Activated CD8-positive, alpha-beta T cell treated with anti-CD3 and anti-CD28 coated beads, Interleukin-2, amount 10 ng/mL, durations not matched to agents 7 days and 5 days (primary cell): Measurements from ENCODE around the gene GLMN. TPM values are rescaled to one million over a fixed set of nuclear protein-coding genes. Genes with fewer than 3 reads are reported as not detected.

Experiments
- ATAC-seq: fragments of 150-1000 bp; cut with Tn5 transposase; one replicate; pipeline ENCODE4 v1.10.0; 2021; ENCODE audit warnings: moderate library complexity
- CTCF ChIA-PET: fragments of 350-600 bp; sonication (Branson Sonifier 250); formaldehyde crosslinking; loops from one replicate; lab custom pipeline; 2021; ENCODE audit warnings: antibody characterized with exemption; lab: Charles Lee
- POLR2A ChIA-PET: fragments of 350-600 bp; sonication (Branson Sonifier 250); formaldehyde crosslinking; loops from one replicate; lab custom pipeline; 2021; ENCODE audit warnings: antibody characterized with exemption; lab: Charles Lee
- DNase-seq: peaks from one replicate; pipeline ENCODE4 v3.0.0-alpha.2; 2020
- H3K27ac Mint-ChIP-seq: one replicate; pipeline ENCODE4 v1.8.0; 2021; ENCODE audit warnings: mild to moderate bottlenecking, mixed read lengths
- H3K27me3 Mint-ChIP-seq: one replicate; pipeline ENCODE4 v1.8.0; 2021; ENCODE audit warnings: low read depth, mixed read lengths
- H3K36me3 Mint-ChIP-seq: one replicate; pipeline ENCODE4 v1.8.0; 2021; ENCODE audit warnings: low read depth, mixed read lengths
- H3K4me1 Mint-ChIP-seq: one replicate; pipeline ENCODE4 v1.8.0; 2021; ENCODE audit warnings: low read depth, mixed read lengths
- H3K4me3 Mint-ChIP-seq: one replicate; pipeline ENCODE4 v1.8.0; 2021; ENCODE audit warnings: mild to moderate bottlenecking, mixed read lengths
- H3K9me3 Mint-ChIP-seq: one replicate; pipeline ENCODE4 v1.8.0; 2022; ENCODE audit warnings: mixed read lengths; ENCODE audit not compliant: insufficient read depth
- total RNA-seq, 2 experiments: library from RNA; stranded (reverse); gene quantifications; one replicate each; pipeline ENCODE4 v1.2.3, GENCODE V29; 2021

GLMN gene
- total RNA-seq, 2 experiments from 2014 or later = 18.4 to 21.9 TPM

DNA sequence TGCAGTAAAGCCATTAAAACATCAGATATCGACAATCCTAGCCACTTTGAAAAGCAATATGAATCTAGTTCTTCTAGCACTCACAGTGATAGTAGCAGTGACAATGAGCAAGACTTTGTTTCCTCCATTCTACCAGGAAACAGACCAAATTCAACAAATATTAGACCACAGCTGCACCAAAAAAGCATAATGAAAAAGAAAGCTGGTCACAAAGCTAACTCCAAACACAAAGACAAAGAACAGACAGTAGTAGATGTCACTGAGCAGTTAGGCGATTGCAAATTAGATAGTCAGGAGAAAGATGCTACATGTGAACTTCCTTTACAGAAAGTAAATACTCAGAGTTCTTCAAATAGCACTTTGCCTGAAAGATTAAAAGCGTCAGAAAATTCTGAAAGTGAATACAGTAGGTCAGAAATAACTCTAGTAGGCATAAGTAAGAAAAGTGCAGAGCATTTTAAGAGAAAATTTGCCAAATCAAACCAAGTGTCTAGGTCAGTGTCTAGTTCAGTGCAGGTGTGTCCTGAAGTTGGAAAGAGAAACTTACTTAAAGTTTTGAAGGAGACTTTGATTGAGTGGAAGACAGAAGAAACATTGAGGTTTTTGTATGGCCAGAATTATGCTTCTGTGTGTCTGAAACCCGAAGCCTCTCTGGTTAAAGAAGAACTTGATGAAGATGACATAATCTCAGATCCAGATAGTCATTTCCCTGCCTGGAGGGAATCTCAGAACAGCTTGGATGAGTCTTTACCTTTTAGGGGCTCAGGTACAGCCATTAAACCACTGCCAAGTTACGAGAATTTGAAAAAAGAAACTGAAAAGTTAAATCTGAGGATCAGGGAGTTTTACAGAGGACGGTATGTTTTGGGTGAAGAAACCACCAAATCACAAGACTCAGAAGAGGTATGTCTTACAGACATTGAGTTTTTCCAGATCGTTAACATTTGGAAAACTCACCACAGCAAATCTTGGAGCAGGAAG is 25.0 kb upstream of the GLMN start:
- Mint-ChIP-seq H3K9me3 (peaks cover 32% of the 10 kb centered on the region), H3K4me1 (peaks cover 36% of the 10 kb centered on the region), H3K27me3 (no peaks in the 10 kb centered on the region), H3K36me3 (peaks cover 77% of the 10 kb centered on the region), H3K4me3 (peak overlapping the region; percentile 69), H3K27ac (peak overlapping the region; percentile 97)
- ChIA-PET POLR2A (no interaction called here), CTCF (interaction anchor here (1.0 kb wide), 1 partner anchor 13 kb away, joined by 3 read pairs; no protein-coding TSS in a partner anchor)
- peak; percentile 81 for ATAC-seq
- DNase-seq = no peak

DNA sequence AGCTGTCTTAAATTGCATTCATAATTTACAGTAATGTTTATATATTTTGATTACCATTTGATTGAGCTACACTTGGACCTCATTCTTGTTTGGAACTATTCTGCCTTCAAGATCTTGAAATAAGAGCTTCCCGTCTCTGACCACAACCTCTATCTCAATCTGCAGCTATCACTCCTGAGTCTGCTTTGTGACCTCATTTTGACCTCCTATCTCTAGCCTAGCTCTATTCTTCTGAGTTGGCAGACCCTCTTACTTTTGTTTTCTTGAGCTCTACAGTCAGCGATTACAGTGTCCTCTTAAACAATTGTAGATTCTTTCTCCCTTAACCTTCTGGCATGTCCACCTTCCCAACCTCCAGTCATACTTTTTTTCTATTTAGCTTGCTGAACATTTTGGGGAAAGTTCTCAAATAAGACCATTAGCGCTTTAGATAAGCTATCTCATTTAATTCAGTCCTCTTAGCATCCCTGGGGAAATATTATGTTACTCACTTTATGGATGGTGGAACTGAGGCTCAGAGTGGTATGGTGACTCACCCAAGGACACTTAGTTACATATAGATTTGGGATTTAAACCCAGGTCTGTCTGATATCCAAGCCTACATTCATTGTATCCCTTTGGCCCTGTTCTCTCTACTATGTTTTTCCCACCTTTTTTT is 19.2 kb upstream of the GLMN start:
- ChIA-PET POLR2A (interaction anchor here (0.6 to 8.4 kb wide), 6 partner anchors 30 to 167 kb away, joined by 3 to 157 read pairs (median 5); partner anchors contain the start of gene GFI1), CTCF (interaction anchor here (0.6 to 5.5 kb wide), 8 partner anchors 48 to 662 kb away, joined by 3 to 83 read pairs (median 6); partner anchors contain the start of genes GFI1 and RPL5)
- Mint-ChIP-seq H3K9me3 (peaks cover 6% of the 10 kb centered on the region), H3K4me3 (peak overlapping the region; percentile 63), H3K36me3 (peaks cover 48% of the 10 kb centered on the region), H3K27ac (peak overlapping the region; percentile 84), H3K4me1 (peaks cover 62% of the 10 kb centered on the region), H3K27me3 (no peaks in the 10 kb centered on the region)
- ATAC-seq = peak; percentile 76
- DNase-seq = peak; percentile 60

DNA sequence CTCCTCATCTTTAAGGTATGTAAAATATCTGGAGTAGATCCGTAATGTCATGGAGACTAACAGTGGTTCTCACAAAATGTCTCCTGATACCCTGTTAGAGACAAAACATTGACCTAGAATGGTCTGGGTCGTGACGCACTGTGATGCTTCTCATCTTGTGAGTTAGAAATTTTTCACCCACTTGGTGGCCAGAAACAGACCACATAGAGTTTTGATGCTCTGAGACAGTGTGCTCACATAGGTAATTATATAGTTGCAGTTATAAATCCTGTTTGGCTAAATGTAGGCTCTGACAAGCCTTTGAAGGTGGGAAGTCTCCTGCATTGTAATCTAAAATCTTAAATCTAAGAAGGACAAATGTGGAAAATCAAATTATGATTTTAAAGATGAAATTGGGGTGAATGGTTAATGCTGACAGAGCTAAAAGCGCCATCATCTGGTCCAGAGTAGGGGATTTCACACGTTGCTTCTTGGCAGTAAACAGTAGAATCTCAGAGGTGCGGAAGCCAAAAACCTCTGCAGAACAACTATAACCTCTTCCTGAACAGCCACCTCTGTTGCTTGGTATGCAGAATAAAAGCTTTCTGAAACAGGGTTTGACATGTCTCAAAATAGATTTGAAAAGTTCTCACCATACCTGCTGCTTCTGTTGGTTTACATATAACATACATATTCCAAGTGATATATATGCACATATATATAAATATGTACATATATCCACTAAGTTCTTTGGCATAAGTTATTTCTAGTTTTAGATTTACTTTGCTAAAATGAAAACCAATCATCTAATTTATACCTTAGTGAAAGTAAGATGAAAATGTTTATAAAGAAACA is 17.2 kb upstream of the GLMN start:
- peaks cover 75% of the 10 kb centered on the region for H3K4me1 Mint-ChIP-seq
- ATAC-seq = peak; percentile 83
- H3K27ac Mint-ChIP-seq = peak overlapping the region; percentile 90
- peak overlapping the region; percentile 52 for H3K4me3 Mint-ChIP-seq
- POLR2A ChIA-PET = interaction anchor here (0.6 to 8.4 kb wide), 13 partner anchors 13 to 854 kb away, joined by 3 to 157 read pairs (median 3); partner anchors contain the start of gene GFI1
- peaks cover 9% of the 10 kb centered on the region for H3K9me3 Mint-ChIP-seq
- peak; percentile 77 for DNase-seq
- CTCF ChIA-PET = interaction anchor here (0.6 to 5.5 kb wide), 24 partner anchors 16 to 516 kb away, joined by 3 to 83 read pairs (median 4); partner anchors contain the start of genes GFI1, GLMN and RPL5
- H3K36me3 Mint-ChIP-seq = peaks cover 54% of the 10 kb centered on the region
- no peaks in the 10 kb centered on the region for H3K27me3 Mint-ChIP-seq

DNA sequence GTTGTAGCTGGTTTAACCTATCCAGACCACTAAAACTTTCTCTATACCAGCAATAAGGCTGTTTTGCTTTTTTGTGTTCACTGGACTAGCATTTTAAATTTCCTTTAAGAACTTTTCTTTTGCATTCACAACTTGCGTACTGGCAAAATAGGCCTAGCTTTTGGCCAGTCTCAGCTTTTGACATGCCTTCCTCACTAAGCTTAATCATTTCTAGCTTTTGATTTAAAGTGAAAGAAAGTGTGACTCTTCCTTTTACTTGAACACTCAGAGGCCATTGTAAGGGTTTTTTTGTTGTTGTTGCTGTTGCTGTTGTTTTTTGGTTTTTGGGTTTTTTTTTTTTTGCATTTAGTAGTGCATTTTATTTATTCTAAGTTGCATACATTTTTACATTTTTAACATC is 15.2 kb upstream of the GLMN start:
- Mint-ChIP-seq H3K4me3 (peak overlapping the region; percentile 7), H3K36me3 (peaks cover 43% of the 10 kb centered on the region), H3K9me3 (peaks cover 9% of the 10 kb centered on the region), H3K27me3 (no peaks in the 10 kb centered on the region), H3K27ac (peak overlapping the region; percentile 43), H3K4me1 (peaks cover 76% of the 10 kb centered on the region)
- no peak for DNase-seq
- no peak for ATAC-seq
- ChIA-PET CTCF (interaction anchor here (1.1 to 5.5 kb wide), 8 partner anchors 15 to 223 kb away, joined by 3 to 83 read pairs (median 4); partner anchors contain the start of genes GFI1 and GLMN), POLR2A (interaction anchor here (8.4 kb wide), 1 partner anchor 171 kb away, joined by 157 read pairs; the partner anchor contains the start of gene GFI1)

DNA sequence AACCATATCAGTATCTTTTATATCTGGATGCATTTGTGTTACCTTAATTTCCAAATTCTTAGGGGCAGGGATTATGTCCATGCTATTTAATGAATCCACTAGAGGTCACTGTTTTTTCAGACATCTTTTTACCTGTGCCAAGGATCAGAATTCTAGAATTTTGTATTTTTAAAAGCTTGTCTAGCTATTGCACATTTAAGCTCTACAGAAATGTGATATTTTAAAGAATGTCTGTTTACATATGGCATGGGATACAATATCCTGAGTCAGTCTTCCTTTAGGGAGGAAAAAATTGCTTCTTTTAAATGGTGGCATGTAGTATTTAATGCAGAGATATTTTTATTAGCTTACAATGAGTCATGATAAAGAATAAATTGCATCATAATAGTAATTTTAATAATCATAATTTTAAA is 11.4 kb upstream of the GLMN start:
- no peak for DNase-seq
- H3K9me3 Mint-ChIP-seq = peaks cover 9% of the 10 kb centered on the region
- H3K27ac Mint-ChIP-seq = no peak overlapping the region
- ATAC-seq = peak; percentile 51
- POLR2A ChIA-PET = interaction anchor here (0.8 to 3.0 kb wide), 4 partner anchors 11 to 176 kb away, joined by 3 to 22 read pairs (median 4); partner anchors contain the start of gene GFI1
- H3K36me3 Mint-ChIP-seq = peaks cover 52% of the 10 kb centered on the region
- H3K4me1 Mint-ChIP-seq = peaks cover 38% of the 10 kb centered on the region
- no peaks in the 10 kb centered on the region for H3K27me3 Mint-ChIP-seq
- H3K4me3 Mint-ChIP-seq = no peak overlapping the region
- CTCF ChIA-PET = interaction anchor here (0.6 to 5.8 kb wide), 60 partner anchors 9 to 319 kb away, joined by 3 to 122 read pairs (median 4); partner anchors contain the start of genes GFI1, GLMN and RPAP2

DNA sequence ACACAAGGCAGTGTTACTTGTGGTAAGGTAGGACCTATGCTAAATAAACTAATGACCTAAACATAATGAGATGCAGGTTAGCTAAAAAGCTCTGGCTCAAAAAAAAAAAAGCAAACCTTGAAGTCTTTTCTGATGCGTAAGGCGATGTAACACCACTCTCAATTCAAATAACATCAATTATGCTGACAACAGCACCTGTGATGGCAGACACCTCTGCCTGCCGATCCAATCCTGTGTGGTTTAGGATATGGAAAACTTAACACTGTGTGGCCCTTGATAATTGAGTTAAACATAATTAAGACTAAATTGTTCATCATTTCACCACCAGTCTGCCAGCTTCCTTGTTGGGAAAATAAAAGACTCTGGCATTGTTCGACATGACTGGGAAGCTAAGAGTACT is 9.2 kb upstream of the GLMN start:
- POLR2A ChIA-PET = no interaction called here
- H3K27ac Mint-ChIP-seq = no peak overlapping the region
- CTCF ChIA-PET = interaction anchor here (0.9 to 5.8 kb wide), 7 partner anchors 8 to 316 kb away, joined by 3 to 122 read pairs (median 4); partner anchors contain the start of genes GFI1 and GLMN
- ATAC-seq (no peak), DNase-seq (no peak)
- H3K27me3 Mint-ChIP-seq = no peaks in the 10 kb centered on the region
- H3K4me3 Mint-ChIP-seq = no peak overlapping the region
- H3K4me1 Mint-ChIP-seq = peaks cover 21% of the 10 kb centered on the region
- H3K36me3 Mint-ChIP-seq = peaks cover 46% of the 10 kb centered on the region
- peaks cover 3% of the 10 kb centered on the region for H3K9me3 Mint-ChIP-seq

DNA sequence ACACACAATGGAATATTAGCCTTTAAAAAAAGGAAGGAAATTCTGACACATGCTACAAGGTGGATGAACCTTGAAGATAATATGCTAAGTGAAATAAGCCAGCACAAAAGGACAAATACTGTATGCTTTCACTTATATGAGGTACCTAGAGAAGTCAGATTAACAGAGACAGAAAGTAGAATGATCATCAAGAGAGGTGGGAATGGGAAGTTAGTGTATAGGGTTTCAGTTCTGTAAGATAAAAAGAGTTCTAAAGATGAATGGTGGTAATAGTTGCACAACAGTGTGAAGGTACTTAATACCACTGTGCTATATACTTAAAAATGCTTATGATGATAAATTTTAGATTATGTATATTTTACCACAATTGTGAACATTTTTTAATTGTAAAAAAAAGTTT is 7.2 kb upstream of the GLMN start:
- DNase-seq (no peak), ATAC-seq (no peak)
- Mint-ChIP-seq H3K27me3 (no peaks in the 10 kb centered on the region), H3K4me3 (no peak overlapping the region), H3K27ac (no peak overlapping the region), H3K9me3 (no peaks in the 10 kb centered on the region), H3K4me1 (peaks cover 10% of the 10 kb centered on the region), H3K36me3 (peaks cover 42% of the 10 kb centered on the region)
- CTCF ChIA-PET = no interaction called here
- POLR2A ChIA-PET = no interaction called here

DNA sequence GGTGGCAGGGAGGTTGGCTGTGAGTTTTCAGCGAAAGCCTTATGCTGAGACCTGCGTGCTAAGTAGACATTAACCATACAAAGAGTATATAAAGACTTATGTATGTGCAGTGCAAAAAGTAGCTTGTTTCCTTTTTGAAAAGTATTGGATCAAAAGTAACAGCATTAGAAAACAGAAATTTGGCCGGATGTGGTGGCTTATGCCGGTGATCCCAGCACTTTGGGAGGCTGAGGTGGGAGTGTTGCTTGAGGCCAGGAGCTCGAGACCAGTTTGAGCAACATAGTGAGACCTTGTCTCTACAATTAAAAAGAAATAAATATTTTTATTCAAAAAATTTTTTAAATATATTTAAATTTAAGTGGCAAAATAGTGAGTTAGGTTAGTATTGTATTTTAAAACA is 2.2 kb upstream of the GLMN start:
- no peak overlapping the region for H3K27ac Mint-ChIP-seq
- no peaks in the 10 kb centered on the region for H3K9me3 Mint-ChIP-seq
- peaks cover 39% of the 10 kb centered on the region for H3K36me3 Mint-ChIP-seq
- ATAC-seq (no peak), DNase-seq (no peak)
- no peaks in the 10 kb centered on the region for H3K27me3 Mint-ChIP-seq
- ChIA-PET POLR2A (no interaction called here), CTCF (interaction anchor here (0.7 to 2.5 kb wide), 5 partner anchors 9 to 323 kb away, joined by 3 to 14 read pairs (median 6); no protein-coding TSS in a partner anchor)
- no peak overlapping the region for H3K4me3 Mint-ChIP-seq
- H3K4me1 Mint-ChIP-seq = peaks cover 33% of the 10 kb centered on the region

DNA sequence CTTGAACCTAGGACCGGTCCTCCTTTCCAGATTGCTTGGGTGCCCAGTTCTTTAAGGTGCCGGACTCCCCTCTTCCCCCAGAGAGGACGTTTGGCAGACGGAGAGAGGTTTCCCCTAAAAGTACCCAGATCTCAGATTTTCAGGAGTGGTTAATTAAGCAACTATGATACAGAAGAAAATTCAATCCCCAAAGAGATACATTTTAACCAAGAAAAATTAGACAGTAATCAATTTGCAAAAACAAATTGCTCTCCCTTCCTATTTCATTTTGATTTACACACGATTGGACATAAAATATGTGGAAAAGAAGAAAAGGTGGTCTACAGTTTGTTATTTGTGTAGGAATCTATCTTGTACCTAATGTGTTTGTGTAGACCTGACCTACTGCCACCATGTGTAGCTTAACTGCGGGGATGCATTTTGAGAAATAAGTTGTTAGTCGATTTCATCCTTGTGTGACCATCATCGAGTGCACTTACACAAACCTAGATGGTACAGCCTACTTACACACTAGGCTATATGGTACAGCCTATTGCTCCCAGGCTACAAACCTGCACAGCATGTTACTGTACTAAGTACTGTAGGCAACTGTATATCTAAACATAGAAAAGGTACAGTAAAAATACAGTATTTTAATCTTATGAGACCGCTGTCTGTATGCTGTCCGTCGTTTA is 827 bp upstream of the GLMN start:
- Mint-ChIP-seq H3K4me3 (peak overlapping the region; percentile 94), H3K27ac (peak overlapping the region; percentile 98), H3K27me3 (no peaks in the 10 kb centered on the region), H3K9me3 (no peaks in the 10 kb centered on the region), H3K36me3 (peaks cover 41% of the 10 kb centered on the region), H3K4me1 (peaks cover 40% of the 10 kb centered on the region)
- CTCF ChIA-PET = interaction anchor here (0.9 to 2.5 kb wide), 5 partner anchors 9 to 324 kb away, joined by 3 to 14 read pairs (median 6); no protein-coding TSS in a partner anchor
- ATAC-seq = no peak
- no peak for DNase-seq
- POLR2A ChIA-PET = interaction anchor here (0.6 to 1.0 kb wide), 5 partner anchors 11 to 303 kb away, joined by 3 read pairs; no protein-coding TSS in a partner anchor

DNA sequence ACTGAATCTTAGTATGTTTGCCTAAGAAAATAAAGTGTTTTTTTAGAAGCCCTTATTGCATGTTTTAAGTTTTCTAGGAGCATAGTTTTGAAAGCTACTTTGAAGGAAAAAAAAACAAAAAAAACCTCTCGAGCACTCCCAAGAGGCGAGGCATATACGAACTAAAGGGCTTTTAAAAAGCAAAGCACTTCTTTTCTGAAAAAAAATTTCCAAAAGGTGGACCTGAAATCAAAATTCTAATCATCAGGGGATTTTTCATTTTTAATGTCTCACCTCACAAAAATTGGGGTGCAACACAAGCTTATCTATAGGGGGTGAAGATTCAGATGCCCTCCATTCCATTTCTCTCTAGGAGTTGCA is 594 bp downstream of the GLMN start:
- H3K4me1 Mint-ChIP-seq = peaks cover 43% of the 10 kb centered on the region
- ATAC-seq (no peak), DNase-seq (no peak)
- peaks cover 41% of the 10 kb centered on the region for H3K36me3 Mint-ChIP-seq
- H3K4me3 Mint-ChIP-seq = peak overlapping the region; percentile 94
- no peaks in the 10 kb centered on the region for H3K9me3 Mint-ChIP-seq
- CTCF ChIA-PET = interaction anchor here (0.7 to 2.1 kb wide), 10 partner anchors 9 to 534 kb away, joined by 3 to 7 read pairs (median 3); partner anchors contain the start of genes GFI1 and RPL5
- H3K27me3 Mint-ChIP-seq = no peaks in the 10 kb centered on the region
- POLR2A ChIA-PET = interaction anchor here (0.6 to 1.0 kb wide), 2 partner anchors 240 to 322 kb away, joined by 3 to 5 read pairs; no protein-coding TSS in a partner anchor
- H3K27ac Mint-ChIP-seq = peak overlapping the region; percentile 98
